ENCODE data around the gene ZNF784.

The ZNF784 gene

GRCh38 chr19:55593096-55593772 is 31.1 kb downstream of the ZNF784 start:
- Histone ChIP-seq H3K4me2 (ENCODE audit: low read length) (no peak overlapping the region), H3K4me3 (ENCODE audit: low read length) (no peak overlapping the region), H3K79me2 (ENCODE audit: control insufficient read depth, low read length) (peaks cover 5% of the 10 kb centered on the region), H3K36me3 (ENCODE audit: control insufficient read depth, low read length) (peaks cover 33% of the 10 kb centered on the region), H3K9me2 (replicated peaks; ENCODE audit: control insufficient read depth, low read length) (no peaks in the 10 kb centered on the region), H3K9me3 (ENCODE audit: control insufficient read depth, insufficient read depth, low read length) (no peaks in the 10 kb centered on the region), H3K4me1 (ENCODE audit: control insufficient read depth, low read length) (peaks cover 3% of the 10 kb centered on the region), H3F3A (ENCODE audit: control insufficient read depth, insufficient read depth) (no peaks in the 10 kb centered on the region), H4K20me1 (ENCODE audit: control insufficient read depth, insufficient read depth, low read depth, low read length) (no peaks in the 10 kb centered on the region), H3K27me3 (ENCODE audit: control insufficient read depth, low read length) (no peaks in the 10 kb centered on the region), H3K27ac (ENCODE audit: low read depth, low read length) (no peak overlapping the region)
- TF ChIP-seq, protein P1, sequence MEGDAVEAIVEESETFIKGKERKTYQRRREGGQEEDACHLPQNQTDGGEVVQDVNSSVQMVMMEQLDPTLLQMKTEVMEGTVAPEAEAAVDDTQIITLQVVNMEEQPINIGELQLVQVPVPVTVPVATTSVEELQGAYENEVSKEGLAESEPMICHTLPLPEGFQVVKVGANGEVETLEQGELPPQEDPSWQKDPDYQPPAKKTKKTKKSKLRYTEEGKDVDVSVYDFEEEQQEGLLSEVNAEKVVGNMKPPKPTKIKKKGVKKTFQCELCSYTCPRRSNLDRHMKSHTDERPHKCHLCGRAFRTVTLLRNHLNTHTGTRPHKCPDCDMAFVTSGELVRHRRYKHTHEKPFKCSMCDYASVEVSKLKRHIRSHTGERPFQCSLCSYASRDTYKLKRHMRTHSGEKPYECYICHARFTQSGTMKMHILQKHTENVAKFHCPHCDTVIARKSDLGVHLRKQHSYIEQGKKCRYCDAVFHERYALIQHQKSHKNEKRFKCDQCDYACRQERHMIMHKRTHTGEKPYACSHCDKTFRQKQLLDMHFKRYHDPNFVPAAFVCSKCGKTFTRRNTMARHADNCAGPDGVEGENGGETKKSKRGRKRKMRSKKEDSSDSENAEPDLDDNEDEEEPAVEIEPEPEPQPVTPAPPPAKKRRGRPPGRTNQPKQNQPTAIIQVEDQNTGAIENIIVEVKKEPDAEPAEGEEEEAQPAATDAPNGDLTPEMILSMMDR (IDR thresholded peaks at IDR 0.05; ENCODE audit: low read depth, low read length, poor library complexity, severe bottlenecking), result no peak
- no peak for TF ChIP-seq EZH2phosphoT487 (IDR thresholded peaks at IDR 0.05; ENCODE audit: borderline replicate concordance, low read length)

GRCh38 chr19:55592391-55593090 is 31.8 kb downstream of the ZNF784 start:
- H3K9me3 ChIP-seq (ENCODE audit: control insufficient read depth, insufficient read depth, low read length), result no peaks in the 10 kb centered on the region
- peaks cover under 1% of the 10 kb centered on the region; the same call in 1 of the 2 replicates for H3F3A ChIP-seq (ENCODE audit: control insufficient read depth, insufficient read depth)
- H3K79me2 ChIP-seq (ENCODE audit: control insufficient read depth, low read length), result no peaks in the 10 kb centered on the region
- no peaks in the 10 kb centered on the region for H3K27me3 ChIP-seq (ENCODE audit: control insufficient read depth, low read length)
- H3K27ac ChIP-seq (ENCODE audit: low read depth, low read length), result no peak overlapping the region
- no peak overlapping the region for H3K4me2 ChIP-seq (ENCODE audit: low read length)
- no peaks in the 10 kb centered on the region for H4K20me1 ChIP-seq (ENCODE audit: control insufficient read depth, insufficient read depth, low read depth, low read length)
- H3K36me3 ChIP-seq (ENCODE audit: control insufficient read depth, low read length), result peaks cover 26% of the 10 kb centered on the region
- H3K4me1 ChIP-seq (ENCODE audit: control insufficient read depth, low read length), result peaks cover 6% of the 10 kb centered on the region
- no peaks in the 10 kb centered on the region for H3K9me2 ChIP-seq (replicated peaks; ENCODE audit: control insufficient read depth, low read length)
- no peak overlapping the region for H3K4me3 ChIP-seq (ENCODE audit: low read length)
- TF ChIP-seq, protein P1 (IDR thresholded peaks at IDR 0.05; ENCODE audit: low read depth, low read length, poor library complexity, severe bottlenecking), result no peak
- no peak for TF ChIP-seq EZH2phosphoT487 (IDR thresholded peaks at IDR 0.05; ENCODE audit: borderline replicate concordance, low read length)

DNA sequence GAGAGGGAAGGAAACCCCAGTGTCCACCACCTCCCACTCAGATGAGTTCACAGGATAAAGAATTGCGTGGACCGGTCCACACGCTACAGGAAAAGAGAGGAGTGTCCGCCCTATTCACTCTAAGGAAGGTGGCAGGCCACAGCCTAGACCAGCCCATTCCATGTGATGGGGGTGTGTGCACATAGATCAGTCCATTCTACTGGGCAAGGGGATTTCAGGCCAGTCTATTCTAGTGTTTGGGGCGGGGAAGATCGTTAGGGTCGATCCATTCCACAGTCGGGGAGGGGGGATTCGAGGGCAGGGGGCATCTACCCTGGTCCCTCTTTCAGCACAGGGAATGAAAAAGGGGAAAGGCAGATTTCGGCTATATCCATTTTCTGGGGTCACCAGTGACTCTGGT is 32.8 kb downstream of the ZNF784 start:
- Histone ChIP-seq H3K9me3 (ENCODE audit: control insufficient read depth, insufficient read depth, low read length) (no peaks in the 10 kb centered on the region), H3K27me3 (ENCODE audit: control insufficient read depth, low read length) (no peaks in the 10 kb centered on the region), H3K79me2 (ENCODE audit: control insufficient read depth, low read length) (no peaks in the 10 kb centered on the region), H4K20me1 (ENCODE audit: control insufficient read depth, insufficient read depth, low read depth, low read length) (no peaks in the 10 kb centered on the region), H3F3A (ENCODE audit: control insufficient read depth, insufficient read depth) (peaks cover 8% of the 10 kb centered on the region), H3K4me1 (ENCODE audit: control insufficient read depth, low read length) (peaks cover 16% of the 10 kb centered on the region), H3K27ac (ENCODE audit: low read depth, low read length) (no peak overlapping the region), H3K4me2 (ENCODE audit: low read length) (no peak overlapping the region), H3K9me2 (replicated peaks; ENCODE audit: control insufficient read depth, low read length) (no peaks in the 10 kb centered on the region), H3K4me3 (ENCODE audit: low read length) (no peak overlapping the region), H3K36me3 (ENCODE audit: control insufficient read depth, low read length) (peaks cover 19% of the 10 kb centered on the region)
- TF ChIP-seq, protein P1 (IDR thresholded peaks at IDR 0.05; ENCODE audit: low read depth, low read length, poor library complexity, severe bottlenecking), result no peak
- no peak for TF ChIP-seq EZH2phosphoT487 (IDR thresholded peaks at IDR 0.05; ENCODE audit: borderline replicate concordance, low read length)

Data from DOHH2 (cell line).